GM18526 (cell line): ENCODE results near the gene NABP1.

Experiments
- POLR2A ChIP-seq: IDR thresholded peaks from 3 replicates; pipeline ENCODE4 v1.6.1; 2011; ENCODE audit not compliant: insufficient read length; ENCODE audit errors: extremely low read depth

The NABP1 gene

GRCh38 chr2:191690327-191690726 is 12.4 kb downstream of the NABP1 start:
- no peak for TF ChIP-seq POLR2A

- no peak for TF ChIP-seq POLR2A
Observed at GRCh38 chr2:191691016-191691735, 13.2 kb downstream of the NABP1 start.

GRCh38 chr2:191691898-191692297 is 14.0 kb downstream of the NABP1 start:
- TF ChIP-seq POLR2A: no peak

- TF ChIP-seq POLR2A: no peak
Observed at GRCh38 chr2:191692502-191693115, 14.7 kb downstream of the NABP1 start.

GRCh38 chr2:191693166-191693565 is 15.2 kb downstream of the NABP1 start:
- TF ChIP-seq POLR2A: no peak

- TF ChIP-seq POLR2A: no peak
Observed at GRCh38 chr2:191693778-191694177, 15.8 kb downstream of the NABP1 start.

- TF ChIP-seq POLR2A: no peak
Observed at GRCh38 chr2:191696001-191696400, 18.1 kb downstream of the NABP1 start.

GRCh38 chr2:191696966-191697365 is 19.0 kb downstream of the NABP1 start:
- no peak for TF ChIP-seq POLR2A

- no peak for TF ChIP-seq POLR2A
Observed at GRCh38 chr2:191697870-191698269, 19.9 kb downstream of the NABP1 start.

GRCh38 chr2:191699341-191699945 is 21.5 kb downstream of the NABP1 start:
- TF ChIP-seq POLR2A: no peak

- TF ChIP-seq POLR2A: no peak
Observed at GRCh38 chr2:191701029-191701428, 23.1 kb downstream of the NABP1 start.

- TF ChIP-seq POLR2A: no peak
Observed at GRCh38 chr2:191701696-191702095, 23.8 kb downstream of the NABP1 start.

- TF ChIP-seq POLR2A: no peak
Observed at GRCh38 chr2:191703079-191703725, 25.3 kb downstream of the NABP1 start.

GRCh38 chr2:191705084-191705483 is 27.1 kb downstream of the NABP1 start:
- TF ChIP-seq POLR2A: no peak

- TF ChIP-seq POLR2A: no peak
Observed at GRCh38 chr2:191705701-191706100, 27.8 kb downstream of the NABP1 start.

GRCh38 chr2:191706791-191707190 is 28.9 kb downstream of the NABP1 start:
- TF ChIP-seq POLR2A: no peak

GRCh38 chr2:191707542-191707941 is 29.6 kb downstream of the NABP1 start:
- TF ChIP-seq POLR2A: no peak
